GM21576 (cell line): ENCODE measurements around the gene SLC25A47.

Source experiments
- ATAC-seq: cut with Tn5 transposase; IDR thresholded peaks from one replicate; pipeline ENCODE4 v1.9.1; 2021; ENCODE audit warnings: mild to moderate bottlenecking, moderate library complexity; ENCODE audit not compliant: unreplicated experiment

Gene SLC25A47

DNA sequence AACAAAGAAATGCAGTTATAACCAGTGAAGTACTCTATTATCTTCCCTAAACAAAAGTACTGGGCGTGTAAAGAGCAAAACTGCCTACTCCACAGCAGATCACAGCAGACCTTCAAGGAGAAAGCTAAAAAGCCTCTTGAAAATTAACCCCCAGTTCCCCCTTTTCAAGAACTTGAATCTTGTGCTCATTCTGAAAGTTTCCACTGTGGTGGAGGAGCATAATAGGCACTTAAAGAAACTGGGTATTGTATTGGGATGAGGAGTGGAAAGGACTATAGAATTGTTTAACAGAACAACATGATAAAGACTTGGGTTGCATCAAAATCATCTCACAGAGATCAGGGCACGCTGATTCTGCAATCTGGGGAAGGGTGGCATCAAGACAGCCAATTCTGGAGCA is 51.1 kb downstream of the SLC25A47 start:
- no peak for ATAC-seq

DNA sequence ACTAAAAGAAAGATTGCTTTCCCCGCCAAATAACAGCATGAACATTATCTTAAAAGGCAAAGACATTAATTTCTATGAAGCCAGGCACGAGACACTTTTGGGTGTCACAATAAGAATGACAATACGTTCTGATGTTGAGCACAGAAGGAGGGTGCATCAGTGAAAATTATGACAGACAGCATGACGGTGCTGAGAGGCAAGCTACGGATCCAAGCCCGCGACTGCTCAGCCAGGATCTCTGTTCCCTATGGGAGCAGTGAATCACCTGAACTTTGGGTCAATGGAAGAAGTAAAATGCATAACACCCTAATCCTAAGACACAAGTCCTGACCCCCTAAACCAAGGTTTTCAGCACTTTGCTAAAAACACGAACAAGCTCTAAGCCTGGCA is 51.7 kb downstream of the SLC25A47 start:
- no peak for ATAC-seq

DNA sequence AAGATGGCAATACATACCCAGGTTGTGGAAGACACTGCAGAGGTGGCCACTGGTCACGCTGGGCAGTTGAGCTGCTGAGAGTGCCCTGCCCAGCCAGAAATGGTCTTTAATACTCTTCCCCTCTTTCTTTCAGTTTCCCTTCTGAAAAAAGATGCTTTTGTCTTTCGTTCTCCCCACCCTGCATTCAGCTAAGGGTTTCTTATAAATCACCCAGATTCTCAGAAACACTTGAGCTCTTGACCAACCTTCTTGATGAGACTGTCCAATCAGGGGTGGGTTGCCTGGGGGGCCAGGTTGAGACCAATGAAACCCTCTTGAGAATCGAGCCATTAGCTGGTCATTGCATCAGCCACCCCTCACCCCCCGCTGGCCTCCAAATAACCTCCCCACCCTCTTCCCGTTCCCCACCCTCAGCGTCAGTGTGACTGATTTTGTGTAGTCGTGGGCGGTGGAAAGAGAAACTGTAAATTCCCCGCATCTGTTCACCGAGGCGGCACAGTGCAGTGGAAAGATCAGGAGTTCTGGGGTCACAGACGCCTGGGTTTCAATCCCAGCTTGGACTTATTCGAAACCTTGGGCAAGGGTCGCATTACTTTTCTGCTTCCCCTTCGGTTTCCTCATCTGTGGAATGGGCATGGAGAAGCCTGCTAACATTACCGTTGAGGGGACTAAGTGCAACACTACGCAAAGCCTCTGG is 52.3 kb downstream of the SLC25A47 start:
- ATAC-seq = peak; percentile 30

DNA sequence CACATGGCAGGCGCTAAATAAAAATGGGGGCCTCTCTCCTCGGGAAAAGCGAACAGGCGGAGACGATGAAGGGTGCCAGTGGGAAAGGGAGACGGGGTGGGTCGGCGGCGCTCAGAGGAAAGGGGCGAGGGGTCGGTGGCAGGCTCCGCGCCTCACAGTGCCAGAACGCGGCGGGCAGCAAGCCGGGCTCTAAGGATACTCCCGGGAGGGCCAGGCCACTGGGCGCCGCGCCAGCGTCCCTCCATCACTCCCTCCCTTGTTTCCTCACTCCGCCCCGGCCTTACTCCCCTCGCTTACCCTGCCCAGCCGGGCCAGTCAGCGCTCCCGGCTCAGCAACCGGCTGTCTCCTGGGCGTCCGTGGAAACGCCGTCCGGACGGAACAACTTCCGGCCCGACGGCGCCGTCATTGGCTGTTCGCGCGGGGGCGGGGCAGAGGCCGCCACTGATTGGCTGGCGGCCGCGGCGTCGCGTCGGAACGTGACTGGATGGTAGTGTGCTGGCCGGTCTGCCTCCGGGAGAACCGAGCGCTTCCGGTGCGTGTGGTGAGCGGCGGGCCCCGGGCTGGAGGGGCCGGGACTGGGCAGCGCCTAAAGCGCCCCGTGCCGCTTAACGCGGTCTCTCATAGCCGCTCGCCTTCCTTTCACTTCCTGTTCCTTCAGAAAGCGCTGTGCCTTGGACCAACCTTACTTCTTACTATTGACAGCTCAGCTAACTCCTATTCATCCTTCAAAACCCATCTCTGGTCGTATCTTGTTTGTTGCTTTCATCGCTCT is 53.0 kb downstream of the SLC25A47 start, which contains the start of gene WDR25:
Gene WDR25, plus strand, starts transcription at position 523 of the 773 bp plus-strand sequence.
- ATAC-seq = peak; percentile 68

DNA sequence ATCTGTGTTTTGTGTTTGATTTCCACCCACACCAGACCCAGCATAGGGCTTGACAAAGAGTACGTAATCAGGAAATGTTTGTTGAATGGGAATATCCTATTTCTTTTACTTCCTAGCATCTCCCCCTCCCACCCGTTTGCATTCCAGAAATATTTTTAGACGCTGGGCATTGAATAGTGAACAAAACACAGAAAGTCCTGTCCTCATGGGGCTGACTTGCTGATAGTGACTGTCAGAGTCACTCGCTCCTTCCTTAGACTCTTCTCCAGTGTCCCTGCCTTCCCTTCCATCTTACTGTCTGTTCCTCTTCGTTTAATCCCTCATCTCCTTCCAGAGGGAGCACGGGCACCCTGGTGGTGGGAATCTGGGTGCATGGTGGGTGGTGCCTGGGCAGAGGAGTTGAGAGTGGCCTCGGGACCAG is 53.6 kb downstream of the SLC25A47 start:
- ATAC-seq = no peak
